GM19372 (cell line): ENCODE measurements around the gene HMX1.

Experiments
- ATAC-seq: cut with Tn5 transposase; IDR thresholded peaks from one replicate; pipeline ENCODE4 v1.9.1; 2021; ENCODE audit warnings: mild to moderate bottlenecking, low read depth, moderate library complexity; ENCODE audit not compliant: unreplicated experiment

Gene HMX1

GRCh38 chr4:8830611-8831200, 40.9 kb downstream of the HMX1 start:
- no peak for ATAC-seq

GRCh38 chr4:8830056-8830455, 41.6 kb downstream of the HMX1 start:
- ATAC-seq: no peak

- ATAC-seq: no peak
Measured at GRCh38 chr4:8829584-8829983, 42.1 kb downstream of the HMX1 start.

GRCh38 chr4:8828869-8829268, 42.8 kb downstream of the HMX1 start:
- ATAC-seq: no peak

GRCh38 chr4:8821151-8821950, 50.3 kb downstream of the HMX1 start:
- no peak for ATAC-seq

GRCh38 chr4:8820178-8821102, 51.2 kb downstream of the HMX1 start:
- ATAC-seq: no peak

DNA sequence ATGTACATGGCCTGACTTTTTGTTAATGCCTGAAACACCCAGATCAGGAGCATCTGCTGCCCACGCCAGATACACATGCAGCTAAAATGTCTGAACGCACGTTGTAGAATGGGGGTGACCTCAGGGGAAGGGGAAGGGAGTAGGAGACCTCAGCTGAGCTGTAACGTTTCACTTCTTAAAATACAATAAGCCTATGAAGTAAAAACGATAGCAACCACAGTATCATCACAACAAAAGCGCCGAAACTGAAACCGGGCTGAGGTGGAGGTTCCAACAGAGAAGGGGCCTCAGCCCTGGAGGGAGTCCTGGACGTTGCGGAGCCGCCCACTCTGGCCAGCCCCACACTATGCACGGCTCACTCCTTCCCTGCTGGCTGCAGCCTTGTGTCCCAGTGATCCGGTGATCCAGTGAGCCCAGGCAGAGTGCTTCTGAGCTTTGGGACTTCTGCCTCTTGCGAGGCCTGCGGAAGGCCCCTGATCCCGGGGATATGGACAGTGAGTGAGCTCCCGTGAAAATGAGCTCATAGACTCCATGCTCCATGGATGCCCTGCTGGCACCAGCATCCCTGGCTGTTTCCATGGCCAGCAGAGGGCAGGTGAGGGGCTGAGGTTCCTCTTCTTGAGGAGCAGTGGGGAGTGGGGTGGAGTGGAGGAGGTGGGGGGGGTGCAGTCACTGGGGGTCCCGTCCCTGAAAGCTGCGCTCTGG, 52.0 kb downstream of the HMX1 start:
- ATAC-seq: no peak

- ATAC-seq: no peak
Measured at GRCh38 chr4:8819019-8819418, 52.6 kb downstream of the HMX1 start.

DNA sequence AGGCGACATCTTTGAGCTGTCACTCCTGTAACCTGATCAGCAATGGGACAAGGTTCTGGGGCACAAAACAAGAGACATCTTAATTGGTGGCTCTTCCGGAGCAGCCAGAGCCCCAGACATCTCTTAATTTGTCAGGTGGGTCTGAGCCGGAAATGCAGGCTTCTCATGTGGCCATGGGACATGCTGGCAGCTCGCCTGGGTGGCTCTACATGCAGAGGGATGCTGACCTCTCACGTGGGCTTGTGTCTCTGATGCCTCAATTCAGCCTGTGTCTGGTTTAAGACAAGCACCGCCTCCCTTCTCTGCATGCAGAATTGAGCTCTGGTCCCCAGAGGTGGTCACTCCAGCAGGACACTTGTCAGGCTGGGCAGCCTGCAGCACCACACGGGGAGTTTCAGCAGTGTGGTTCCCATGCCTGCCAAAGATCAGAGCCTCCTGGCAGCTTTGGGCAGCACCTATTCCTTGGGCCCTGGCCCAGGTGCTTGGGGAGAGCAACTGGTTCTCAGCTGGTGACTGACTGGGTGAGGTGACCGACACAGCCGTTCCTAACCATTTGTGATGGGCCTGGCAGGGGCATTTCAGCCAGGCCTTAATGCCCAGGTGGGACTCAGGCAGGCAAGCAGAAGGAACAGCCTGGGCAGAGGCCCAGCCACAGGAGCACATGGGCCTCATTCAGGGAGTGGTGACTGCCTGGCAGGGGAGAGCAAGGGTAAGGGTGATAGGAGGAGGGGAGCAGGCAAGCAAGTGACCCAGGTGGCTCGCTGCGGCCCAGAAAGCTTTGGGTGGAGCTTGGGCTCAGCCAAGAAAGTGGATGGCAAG, 53.4 kb downstream of the HMX1 start:
- ATAC-seq: no peak

- ATAC-seq: no peak
Measured at GRCh38 chr4:8817813-8818062, 53.9 kb downstream of the HMX1 start.

DNA sequence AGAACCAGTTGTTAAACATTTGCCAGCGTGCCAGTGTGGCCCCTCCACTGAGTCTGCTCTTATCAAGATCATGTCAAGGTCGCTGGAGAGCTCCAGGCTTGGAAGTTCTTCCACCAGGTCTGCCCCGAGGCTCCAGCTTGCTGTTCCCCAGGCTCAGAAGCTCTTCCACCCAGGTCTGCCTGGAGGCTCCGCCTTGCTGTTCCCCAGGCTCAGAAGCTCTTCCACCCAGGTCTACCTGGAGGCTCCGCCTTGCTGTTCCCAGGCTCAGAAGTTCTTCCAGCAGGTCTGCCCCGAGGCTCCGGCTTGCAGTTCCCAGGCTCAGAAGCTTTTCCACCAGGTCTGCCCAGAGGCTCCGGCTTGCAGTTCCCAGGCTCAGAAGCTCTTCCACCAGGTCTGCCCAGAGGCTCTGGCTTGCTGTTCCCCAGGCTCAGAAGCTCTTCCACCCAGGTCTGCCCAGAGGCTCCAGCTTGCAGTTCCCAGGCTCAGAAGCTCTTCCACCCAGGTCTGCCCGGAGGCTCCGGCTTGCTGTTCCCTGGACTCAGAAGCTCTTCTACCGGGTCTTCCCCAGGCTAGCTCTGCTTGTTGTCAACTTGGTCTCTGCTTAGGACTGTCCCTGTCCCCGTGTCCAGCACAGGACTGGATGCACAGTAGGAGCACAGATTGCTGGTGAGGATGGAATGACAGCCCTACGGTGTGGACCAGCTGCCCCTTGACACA, 54.4 kb downstream of the HMX1 start:
- no peak for ATAC-seq
